Omental fat pad (tissue), 4 donors: ENCODE measurements around the gene AKIRIN1. TPM values are rescaled to one million over a fixed set of nuclear protein-coding genes. Genes with fewer than 3 reads are reported as not detected.
"Not testable (repeated sequence)": the region's sequence is repeated elsewhere in the genome, so short reads cannot be mapped to it uniquely, and the experiment has no call there.

Experiments
- ATAC-seq: fragments of 150-250 bp; one replicate; pipeline ENCODE4 v1.9.1; 2016; ENCODE audit warnings: mild to moderate bottlenecking, moderate library complexity; ENCODE audit not compliant: low FRiP score
- DNase-seq: peaks from one replicate; pipeline ENCODE4 v3.0.0-alpha.2; 2019; ENCODE audit warnings: low spot score
- total RNA-seq, 4 donors: library from RNA; depleted of rRNA; stranded (reverse); fragments of >200 nt; gene quantifications; one replicate each; pipeline ENCODE4 v1.1.0, GENCODE V29; 2016
- TF ChIP-seq, protein P1 (sequence below), 3 donors: fragments of 450-650 bp; IDR thresholded peaks; one replicate each; pipeline ENCODE4 v1.5.1; 2016 to 2017; ENCODE audit warnings: antibody characterized with exemption in 3 of 3, mild to moderate bottlenecking in 3 of 3, moderate library complexity in 2 of 3

AKIRIN1 gene
- total RNA-seq, 4 donors from 2014 or later: 31.1 to 56.6 (median 46.7) TPM

DNA sequence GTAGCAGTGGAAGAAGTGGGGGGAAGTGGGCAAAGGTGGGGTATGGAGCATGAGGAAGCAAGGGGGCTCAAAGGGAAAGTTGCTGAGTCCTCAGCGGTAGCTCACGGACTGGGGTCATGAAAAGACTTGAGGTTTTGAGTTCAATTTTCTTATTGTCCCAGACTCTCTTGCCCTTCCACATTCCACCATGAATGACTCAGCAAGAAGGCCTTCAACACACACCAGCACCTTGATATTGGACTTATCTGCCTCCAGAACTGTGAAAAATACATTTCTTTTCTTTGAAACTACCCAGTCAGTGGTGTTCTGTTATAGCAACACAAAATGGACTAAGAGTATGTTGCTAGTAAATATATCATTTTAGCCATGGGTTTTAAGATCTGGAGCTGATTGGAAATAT is 32.1 kb upstream of the AKIRIN1 start:
- no peak for ATAC-seq
- TF ChIP-seq, protein P1, sequence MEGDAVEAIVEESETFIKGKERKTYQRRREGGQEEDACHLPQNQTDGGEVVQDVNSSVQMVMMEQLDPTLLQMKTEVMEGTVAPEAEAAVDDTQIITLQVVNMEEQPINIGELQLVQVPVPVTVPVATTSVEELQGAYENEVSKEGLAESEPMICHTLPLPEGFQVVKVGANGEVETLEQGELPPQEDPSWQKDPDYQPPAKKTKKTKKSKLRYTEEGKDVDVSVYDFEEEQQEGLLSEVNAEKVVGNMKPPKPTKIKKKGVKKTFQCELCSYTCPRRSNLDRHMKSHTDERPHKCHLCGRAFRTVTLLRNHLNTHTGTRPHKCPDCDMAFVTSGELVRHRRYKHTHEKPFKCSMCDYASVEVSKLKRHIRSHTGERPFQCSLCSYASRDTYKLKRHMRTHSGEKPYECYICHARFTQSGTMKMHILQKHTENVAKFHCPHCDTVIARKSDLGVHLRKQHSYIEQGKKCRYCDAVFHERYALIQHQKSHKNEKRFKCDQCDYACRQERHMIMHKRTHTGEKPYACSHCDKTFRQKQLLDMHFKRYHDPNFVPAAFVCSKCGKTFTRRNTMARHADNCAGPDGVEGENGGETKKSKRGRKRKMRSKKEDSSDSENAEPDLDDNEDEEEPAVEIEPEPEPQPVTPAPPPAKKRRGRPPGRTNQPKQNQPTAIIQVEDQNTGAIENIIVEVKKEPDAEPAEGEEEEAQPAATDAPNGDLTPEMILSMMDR (IDR thresholded peaks at IDR 0.05): no peak
- DNase-seq: no peak

DNA sequence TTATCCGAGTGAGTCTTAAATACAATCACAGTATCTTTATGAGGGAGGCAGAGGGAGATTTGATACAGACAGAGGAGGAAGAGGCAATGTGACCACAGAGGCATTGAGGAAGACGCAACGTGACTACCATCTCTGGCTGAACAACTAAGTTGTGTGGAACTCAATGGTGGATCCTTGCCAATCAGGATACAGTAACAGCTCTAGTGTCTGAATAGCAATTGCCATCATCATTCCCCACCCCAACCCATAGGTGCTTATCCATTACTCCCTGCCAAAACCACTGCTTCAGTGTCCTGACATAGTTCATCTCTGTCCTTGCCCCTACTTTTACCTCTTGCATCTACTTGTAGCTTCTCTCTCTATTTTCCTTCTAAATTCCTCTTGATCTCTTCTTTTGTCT is 29.0 kb upstream of the AKIRIN1 start:
- TF ChIP-seq, protein P1 (IDR thresholded peaks at IDR 0.05): no peak
- DNase-seq (no peak), ATAC-seq (no peak)

DNA sequence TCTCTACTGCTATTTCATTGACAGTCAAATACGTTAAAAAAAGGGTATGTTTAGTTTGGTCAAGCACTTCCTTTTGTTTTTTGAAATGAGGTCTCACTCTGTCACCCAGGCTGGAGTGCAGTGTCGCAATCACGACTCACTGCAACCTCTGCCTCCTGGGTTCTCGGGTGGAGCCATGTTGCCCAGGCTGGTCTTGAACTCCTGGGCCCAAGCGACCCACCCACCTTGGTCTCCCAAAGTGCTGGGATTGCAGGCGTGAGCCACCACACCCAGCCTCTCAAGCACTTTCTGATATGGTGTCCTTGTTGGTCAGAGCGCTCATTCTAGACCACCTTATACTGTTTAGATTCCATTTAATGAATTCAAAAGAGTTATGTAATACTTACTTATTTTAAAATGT is 28.5 kb upstream of the AKIRIN1 start:
- no peak for DNase-seq
- ATAC-seq: no peak
- TF ChIP-seq, protein P1 (IDR thresholded peaks at IDR 0.05): no peak

DNA sequence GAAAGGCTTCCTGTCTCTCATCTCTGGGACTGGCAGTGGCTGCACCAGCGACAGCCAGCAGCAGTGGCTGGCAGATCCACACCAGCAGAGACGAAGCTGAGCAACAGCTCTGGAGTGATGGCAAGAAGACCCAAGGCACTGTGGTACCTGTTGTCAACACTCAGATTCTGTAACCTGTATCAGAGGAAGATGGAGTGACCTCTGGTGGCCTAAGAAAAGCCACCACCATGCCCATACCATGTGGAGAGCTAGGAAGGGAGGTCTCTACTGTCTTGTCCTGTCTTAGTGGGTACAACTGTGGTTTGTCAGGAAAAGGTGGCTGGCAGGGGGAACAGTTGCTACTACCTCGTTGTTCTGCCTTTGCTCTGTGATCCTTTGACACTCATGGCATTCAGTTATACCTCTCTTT is 26.9 kb upstream of the AKIRIN1 start:
- no peak for ATAC-seq
- no peak for DNase-seq
- TF ChIP-seq, protein P1 (IDR thresholded peaks at IDR 0.05): no peak

DNA sequence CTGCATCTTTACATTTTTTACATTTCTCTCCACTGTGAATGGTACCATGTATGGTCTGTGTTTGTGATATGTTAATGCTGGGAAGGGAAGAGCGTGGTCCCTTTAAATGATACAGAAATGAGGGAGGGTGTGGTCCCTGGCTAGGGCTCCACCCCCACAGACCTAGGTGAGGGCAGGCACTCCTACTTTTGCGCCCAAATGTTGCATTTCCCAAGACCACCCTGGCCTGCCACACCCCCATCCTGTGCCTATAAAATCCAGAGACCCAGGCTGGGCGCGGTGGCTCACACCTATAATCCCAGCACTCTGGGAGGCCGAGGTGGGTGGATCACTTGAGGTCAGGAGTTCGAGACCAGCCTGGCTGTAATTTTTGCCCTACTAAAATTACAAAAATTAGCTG is 17.9 kb upstream of the AKIRIN1 start:
- DNase-seq, ATAC-seq: not testable (repeated sequence)

DNA sequence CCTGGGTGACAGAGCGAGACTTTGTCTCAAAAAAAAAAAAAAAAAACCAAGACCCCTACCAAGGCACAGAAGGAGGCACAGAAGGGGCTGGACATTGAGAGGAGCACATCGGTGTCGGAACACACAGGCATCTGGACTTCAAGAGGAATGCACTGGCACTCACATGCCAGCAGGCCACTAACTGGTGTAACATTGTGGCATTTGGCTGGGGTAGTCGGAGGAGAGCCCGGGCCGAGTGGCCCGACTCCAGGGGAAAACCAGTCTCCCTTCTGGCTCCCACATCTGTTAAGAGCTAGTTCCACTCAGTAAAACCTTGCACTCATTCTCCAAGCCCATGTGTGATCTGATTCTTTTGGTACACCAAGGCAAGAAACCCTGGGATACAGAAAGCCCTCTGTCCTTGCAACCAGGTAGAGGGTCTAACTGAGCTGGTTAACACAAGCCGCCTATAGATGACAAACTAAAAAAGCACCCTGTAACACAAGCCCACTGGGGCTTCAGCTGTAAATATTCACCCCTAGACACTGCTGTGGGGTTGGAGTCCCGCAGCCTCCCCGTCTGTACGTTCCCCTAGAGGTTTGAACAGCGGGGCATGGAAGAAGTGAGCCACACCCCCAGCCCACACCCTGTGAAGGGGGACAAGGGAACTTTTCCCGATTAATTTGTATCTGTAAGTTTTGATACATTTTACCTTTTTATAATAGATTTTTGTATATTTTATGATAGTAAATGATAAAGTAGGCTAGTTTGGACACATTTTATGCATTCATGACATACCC is 17.2 kb upstream of the AKIRIN1 start:
- no peak for DNase-seq
- no peak for ATAC-seq
- TF ChIP-seq, protein P1 (IDR thresholded peaks at IDR 0.05): no peak

DNA sequence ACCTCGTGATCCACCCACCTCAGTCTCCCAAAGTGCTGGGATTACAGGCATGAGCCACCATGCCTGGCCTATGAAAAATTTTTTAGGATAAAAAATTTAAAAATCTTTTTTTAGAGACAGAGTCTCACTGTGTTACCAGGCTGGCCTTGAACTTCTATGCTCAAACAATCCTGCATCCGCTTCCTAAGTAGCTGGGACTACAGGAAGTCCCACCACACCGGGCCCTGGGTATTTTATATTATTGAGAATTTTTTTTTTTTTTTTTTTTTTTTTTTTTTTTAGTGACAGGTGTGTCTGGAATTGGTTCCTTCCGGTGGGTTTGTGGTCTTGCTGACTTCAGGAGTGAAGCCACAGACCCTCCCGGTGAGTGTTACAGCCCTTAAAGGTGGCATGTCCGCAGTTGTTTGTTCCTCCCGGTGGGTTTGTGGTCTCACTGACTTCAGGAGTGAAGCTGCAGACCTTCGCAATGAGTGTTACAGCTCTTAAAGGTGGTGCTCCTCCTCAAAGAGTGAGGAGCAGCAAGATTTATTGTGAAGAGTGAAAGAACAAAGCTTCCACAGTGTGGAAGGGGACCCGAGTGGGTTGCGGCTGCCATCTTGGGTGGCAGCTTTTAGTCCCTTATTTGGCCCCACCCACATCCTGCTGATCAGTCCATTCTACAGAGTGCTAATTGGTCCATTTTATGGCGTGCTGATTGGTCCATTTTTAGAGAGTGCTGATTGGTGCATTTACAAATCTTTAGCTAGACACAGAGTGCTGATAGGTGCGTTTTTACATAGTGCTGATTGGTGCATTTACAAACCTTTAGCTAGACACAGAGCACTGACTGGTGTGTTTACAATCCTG is 13.5 kb upstream of the AKIRIN1 start:
- ATAC-seq, DNase-seq: not testable (repeated sequence)

DNA sequence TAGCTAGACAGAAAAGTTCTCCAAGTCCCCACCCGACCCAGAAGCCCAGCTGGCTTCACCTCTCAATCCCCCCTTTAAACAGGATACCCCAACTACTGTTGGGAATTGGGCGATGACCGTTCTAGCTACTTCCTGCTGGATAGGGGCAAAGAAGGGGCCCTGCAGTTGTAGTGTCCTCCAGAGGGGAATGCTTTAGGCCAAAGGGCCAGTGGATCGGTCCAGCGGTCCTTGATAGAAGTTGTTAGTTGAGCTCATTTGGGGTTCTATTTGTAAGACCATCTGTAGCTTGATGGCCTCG is 12.9 kb upstream of the AKIRIN1 start:
- DNase-seq, ATAC-seq: not testable (repeated sequence)

DNA sequence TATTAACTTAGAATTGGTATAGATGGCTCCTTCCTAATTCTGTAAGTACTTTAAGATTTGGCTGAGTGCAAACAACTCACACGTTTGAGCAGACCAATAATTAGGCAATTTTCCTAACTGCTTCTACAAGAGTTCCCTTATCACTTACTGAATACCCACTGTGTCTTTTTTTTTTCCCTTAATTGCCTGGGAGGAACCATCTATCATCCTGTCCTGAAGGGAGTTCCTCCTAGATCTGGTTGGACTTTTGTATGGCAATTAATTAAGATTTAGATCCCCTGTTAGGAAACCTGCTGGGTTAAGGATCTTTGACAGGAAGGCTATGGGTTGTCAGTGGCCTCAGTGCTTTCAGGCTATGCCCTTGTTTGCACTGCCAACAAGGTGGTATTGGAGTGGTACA is 11.7 kb upstream of the AKIRIN1 start:
- not testable (repeated sequence) for DNase-seq, ATAC-seq
